A673 (cell line): ENCODE results near the gene PBX1.

ENCODE experiments used
- EZH2 ChIP-seq: fragments of 200-600 bp; sonication (generic); IDR thresholded peaks from 2 replicates; pipeline ENCODE4 v1.6.1; 2017; ENCODE audit warnings: borderline replicate concordance, low read depth, mild to moderate bottlenecking, mixed read lengths, antibody characterized with exemption, low read length; ENCODE audit not compliant: poor library complexity, severe bottlenecking
- TF ChIP-seq, protein P1 (sequence below): fragments of 300-800, 200-600 bp; sonication (generic); conservative IDR thresholded peaks from 2 replicates; pipeline ENCODE4 v1.5.1; 2017; ENCODE audit warnings: low read depth, mild to moderate bottlenecking, antibody characterized with exemption, low read length, moderate library complexity, mixed read lengths

DNA sequence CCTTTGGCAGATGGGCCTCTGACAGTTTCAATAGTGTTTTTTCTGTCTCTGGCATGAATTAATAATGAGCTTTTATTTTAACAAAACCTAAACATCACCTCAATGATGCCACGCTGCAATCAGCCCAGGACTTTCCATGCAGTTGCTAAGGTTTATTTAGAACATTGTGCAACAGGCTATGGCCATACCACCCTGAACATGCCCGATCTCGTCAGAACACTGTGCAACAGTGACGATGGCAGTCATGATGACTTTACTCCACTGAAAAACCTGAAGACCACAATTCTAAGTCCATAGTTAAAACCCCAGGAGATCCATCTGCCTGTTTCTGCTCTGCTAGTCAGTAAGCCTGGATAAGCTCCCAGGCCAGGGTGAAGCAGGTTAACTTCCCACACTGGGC, 310.0 kb downstream of the PBX1 start:
- TF ChIP-seq EZH2, result no peak
- TF ChIP-seq, protein P1, sequence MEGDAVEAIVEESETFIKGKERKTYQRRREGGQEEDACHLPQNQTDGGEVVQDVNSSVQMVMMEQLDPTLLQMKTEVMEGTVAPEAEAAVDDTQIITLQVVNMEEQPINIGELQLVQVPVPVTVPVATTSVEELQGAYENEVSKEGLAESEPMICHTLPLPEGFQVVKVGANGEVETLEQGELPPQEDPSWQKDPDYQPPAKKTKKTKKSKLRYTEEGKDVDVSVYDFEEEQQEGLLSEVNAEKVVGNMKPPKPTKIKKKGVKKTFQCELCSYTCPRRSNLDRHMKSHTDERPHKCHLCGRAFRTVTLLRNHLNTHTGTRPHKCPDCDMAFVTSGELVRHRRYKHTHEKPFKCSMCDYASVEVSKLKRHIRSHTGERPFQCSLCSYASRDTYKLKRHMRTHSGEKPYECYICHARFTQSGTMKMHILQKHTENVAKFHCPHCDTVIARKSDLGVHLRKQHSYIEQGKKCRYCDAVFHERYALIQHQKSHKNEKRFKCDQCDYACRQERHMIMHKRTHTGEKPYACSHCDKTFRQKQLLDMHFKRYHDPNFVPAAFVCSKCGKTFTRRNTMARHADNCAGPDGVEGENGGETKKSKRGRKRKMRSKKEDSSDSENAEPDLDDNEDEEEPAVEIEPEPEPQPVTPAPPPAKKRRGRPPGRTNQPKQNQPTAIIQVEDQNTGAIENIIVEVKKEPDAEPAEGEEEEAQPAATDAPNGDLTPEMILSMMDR, result no peak
